GM21825 (cell line): Measurements from ENCODE around the gene ARX.

Source experiments
- ATAC-seq: cut with Tn5 transposase; IDR thresholded peaks from one replicate; pipeline ENCODE4 v1.9.1; 2021; ENCODE audit warnings: mild to moderate bottlenecking, moderate library complexity; ENCODE audit not compliant: unreplicated experiment

The ARX gene

GRCh38 chrX:25016938-25017598 lies 1.3 kb upstream of the ARX start:
- ATAC-seq = no peak

- ATAC-seq = no peak
Measured at GRCh38 chrX:25016361-25016671, 551 bp upstream of the ARX start.

- ATAC-seq = no peak
Measured at GRCh38 chrX:25014366-25014838, 1.4 kb downstream of the ARX start.

GRCh38 chrX:25013632-25014365 lies 2.0 kb downstream of the ARX start:
- no peak for ATAC-seq

GRCh38 chrX:25012793-25013631 lies 2.8 kb downstream of the ARX start:
- ATAC-seq = no peak

GRCh38 chrX:25012433-25012735 lies 3.4 kb downstream of the ARX start:
- no peak for ATAC-seq

GRCh38 chrX:25011589-25012432 lies 4.0 kb downstream of the ARX start:
- no peak for ATAC-seq

GRCh38 chrX:25010784-25011588 lies 4.8 kb downstream of the ARX start:
- no peak for ATAC-seq

- ATAC-seq = no peak
Measured at GRCh38 chrX:25009407-25009806, 6.4 kb downstream of the ARX start.

GRCh38 chrX:25007059-25008053 lies 8.4 kb downstream of the ARX start:
- ATAC-seq = no peak

GRCh38 chrX:25006586-25007058 lies 9.1 kb downstream of the ARX start:
- ATAC-seq = no peak

GRCh38 chrX:25005382-25006185 lies 10.2 kb downstream of the ARX start:
- no peak for ATAC-seq

GRCh38 chrX:25005034-25005381 lies 10.8 kb downstream of the ARX start:
- ATAC-seq = no peak

GRCh38 chrX:25004485-25005032 lies 11.2 kb downstream of the ARX start:
- no peak for ATAC-seq

- ATAC-seq = no peak
Measured at GRCh38 chrX:25004040-25004439, 11.7 kb downstream of the ARX start.

GRCh38 chrX:25003066-25003849 lies 12.5 kb downstream of the ARX start:
- ATAC-seq = no peak

- no peak for ATAC-seq
Measured at GRCh38 chrX:25002661-25003020, 13.1 kb downstream of the ARX start.
